CD4-positive, alpha-beta T cell (primary cell): Measurements from ENCODE around the gene NR4A3. TPM values are rescaled to one million over a fixed set of nuclear protein-coding genes. Genes with fewer than 3 reads are reported as not detected.

Experiments used
- ATAC-seq: fragments of 200-7000 bp; cut with Tn5 transposase; one replicate; pipeline ENCODE4 v1.10.0; 2022; ENCODE audit warnings: mild to moderate bottlenecking; ENCODE audit not compliant: poor library complexity
- CTCF ChIA-PET: fragments of 350-600 bp; sonication (Branson Sonifier 250); formaldehyde crosslinking; loops from one replicate; lab custom pipeline; 2021; ENCODE audit warnings: antibody characterized with exemption, inconsistent platforms; lab: Charles Lee
- POLR2A ChIA-PET: fragments of 350-600 bp; sonication (Branson Sonifier 250); formaldehyde crosslinking; loops from one replicate; lab custom pipeline; 2021; ENCODE audit warnings: antibody characterized with exemption, inconsistent platforms; lab: Charles Lee
- DNase-seq, 14 experiments: peaks; one replicate each; pipeline ENCODE4 v3.0.0-alpha.2; 2013 to 2020; ENCODE audit warnings: mixed read lengths in 2 of 14
- H3K27ac ChIP-seq, 2 donors: one replicate each; pipeline versions ENCODE4 v1.5.1 to v1.7.0; 2013; ENCODE audit warnings: low read length in 2 of 2, low read depth in 1 of 2, mild to moderate bottlenecking in 1 of 2
- H3K27me3 ChIP-seq, 2 experiments: 1 replicate in 1 of 2; 2 replicates in 1 of 2; pipeline versions ENCODE4 v1.6.1 to v1.7.0; 2013; ENCODE audit warnings: low read length in 2 of 2, control low read depth in 1 of 2, mild to moderate bottlenecking in 1 of 2, moderate library complexity in 1 of 2; ENCODE audit not compliant: insufficient read depth in 2 of 2, control insufficient read depth in 1 of 2
- H3K36me3 ChIP-seq: one replicate; pipeline ENCODE4 v1.6.1; 2013; ENCODE audit warnings: low read length, control low read depth; ENCODE audit not compliant: insufficient read depth
- H3K4me1 ChIP-seq: one replicate; pipeline ENCODE4 v1.6.1; 2013; ENCODE audit warnings: low read length, control low read depth; ENCODE audit not compliant: insufficient read depth
- H3K4me3 ChIP-seq: one replicate; pipeline ENCODE4 v1.5.1; 2013; ENCODE audit warnings: mild to moderate bottlenecking, low read length, moderate library complexity
- H3K9me3 ChIP-seq, 2 experiments: 1 replicate in 1 of 2; 2 replicates in 1 of 2; pipeline versions ENCODE4 v1.6.1 to v1.7.0; 2013; ENCODE audit warnings: low read length in 2 of 2, mild to moderate bottlenecking in 2 of 2, control low read depth in 1 of 2, moderate library complexity in 1 of 2; ENCODE audit not compliant: control insufficient read depth in 1 of 2, insufficient read depth in 1 of 2
- H3K27ac Mint-ChIP-seq: one replicate; pipeline ENCODE4 v1.8.0; 2020; ENCODE audit warnings: mixed read lengths
- H3K27me3 Mint-ChIP-seq: one replicate; pipeline ENCODE4 v1.8.0; 2021; ENCODE audit warnings: mixed read lengths
- H3K36me3 Mint-ChIP-seq: one replicate; pipeline ENCODE4 v1.8.0; 2021; ENCODE audit warnings: low read depth, mixed read lengths
- H3K4me1 Mint-ChIP-seq: one replicate; pipeline ENCODE4 v1.8.0; 2021; ENCODE audit warnings: low read depth, mixed read lengths
- H3K4me3 Mint-ChIP-seq: one replicate; pipeline ENCODE4 v1.8.0; 2020; ENCODE audit warnings: mild to moderate bottlenecking, mixed read lengths
- H3K9me3 Mint-ChIP-seq: one replicate; pipeline ENCODE4 v1.8.0; 2020; ENCODE audit warnings: mixed read lengths
- CTCF ChIP-seq: fragments of 200-600 bp; IDR thresholded peaks from one replicate; pipeline ENCODE4 v1.8.0; 2022; ENCODE audit warnings: antibody characterized with exemption, mild to moderate bottlenecking
- intact Hi-C, 2 experiments: fragments of 100-400 bp; cut with DNase I in 1 of 2; cut with micrococcal nuclease in 1 of 2; formaldehyde crosslinking; loops; one replicate each; pipeline versions ENCODE4 v1.15.1 to v1.9.0; 2023 to 2025; cut with DNase I, micrococcal nuclease
- total RNA-seq, 174 experiments: library from RNA in 2 of 174; stranded (reverse) in 2 of 174; gene quantifications; one replicate each; pipeline ENCODE4 v1.2.3 and lab custom pipeline; 2021 to 2026

NR4A3 gene
- total RNA-seq, 2 experiments from 2014 or later = 42.4 to 44.6 TPM

GRCh38 chr9:99866398-99866797 is 44.7 kb downstream of the NR4A3 start:
- ChIA-PET CTCF (no interaction called here), POLR2A (no interaction called here)
- no peaks in the 10 kb centered on the region for H3K36me3 Mint-ChIP-seq
- intact Hi-C loops = no loop called here
- no peaks in the 10 kb centered on the region for H3K27me3 ChIP-seq
- no peaks in the 10 kb centered on the region for H3K9me3 Mint-ChIP-seq
- TF ChIP-seq CTCF = no peak
- H3K4me3 ChIP-seq = no peak overlapping the region
- H3K9me3 ChIP-seq = no peaks in the 10 kb centered on the region
- DNase-seq (no peak), ATAC-seq (no peak)
- no peak overlapping the region for H3K27ac Mint-ChIP-seq
- H3K27me3 Mint-ChIP-seq = no peaks in the 10 kb centered on the region
- H3K36me3 ChIP-seq = no peaks in the 10 kb centered on the region
- H3K4me3 Mint-ChIP-seq = no peak overlapping the region
- no peaks in the 10 kb centered on the region for H3K4me1 Mint-ChIP-seq
- H3K4me1 ChIP-seq = no peaks in the 10 kb centered on the region
- no peak overlapping the region for H3K27ac ChIP-seq

GRCh38 chr9:99867536-99867935 is 45.9 kb downstream of the NR4A3 start:
- no peak for ATAC-seq
- ChIA-PET CTCF (no interaction called here), POLR2A (no interaction called here)
- Histone ChIP-seq H3K9me3 (no peaks in the 10 kb centered on the region), H3K27ac (no peak overlapping the region), H3K27me3 (no peaks in the 10 kb centered on the region), H3K4me1 (no peaks in the 10 kb centered on the region), H3K4me3 (no peak overlapping the region), H3K36me3 (no peaks in the 10 kb centered on the region)
- Mint-ChIP-seq H3K4me3 (no peak overlapping the region), H3K9me3 (no peaks in the 10 kb centered on the region), H3K36me3 (no peaks in the 10 kb centered on the region), H3K4me1 (no peaks in the 10 kb centered on the region), H3K27me3 (no peaks in the 10 kb centered on the region), H3K27ac (no peak overlapping the region)
- no peak for TF ChIP-seq CTCF
- intact Hi-C loops = no loop called here
- no peak for DNase-seq

- H3K4me1 ChIP-seq = no peaks in the 10 kb centered on the region
- H3K9me3 Mint-ChIP-seq = no peaks in the 10 kb centered on the region
- intact Hi-C loops = no loop called here
- no peaks in the 10 kb centered on the region for H3K27me3 ChIP-seq
- H3K27ac ChIP-seq = no peak overlapping the region
- H3K36me3 Mint-ChIP-seq = no peaks in the 10 kb centered on the region
- H3K36me3 ChIP-seq = no peaks in the 10 kb centered on the region
- no peak overlapping the region for H3K4me3 ChIP-seq
- no peak overlapping the region for H3K4me3 Mint-ChIP-seq
- H3K4me1 Mint-ChIP-seq = no peaks in the 10 kb centered on the region
- H3K9me3 ChIP-seq = no peaks in the 10 kb centered on the region
- ChIA-PET CTCF (no interaction called here), POLR2A (no interaction called here)
- ATAC-seq = no peak
- no peak for DNase-seq
- no peak for TF ChIP-seq CTCF
- H3K27me3 Mint-ChIP-seq = no peaks in the 10 kb centered on the region
- H3K27ac Mint-ChIP-seq = no peak overlapping the region
These were observed 46.3 kb downstream of the NR4A3 start for GRCh38 chr9:99867968-99868367.
